Bone marrow (tissue), 2 donors: ENCODE measurements around the gene NME4.
A peak's percentile ranks its signal among the peaks of the same experiment; 100 is the strongest.
"Not testable (repeated sequence)": the region's sequence is repeated elsewhere in the genome, so short reads cannot be mapped to it uniquely, and the experiment has no call there.

ENCODE experiments used
- DNase-seq, 2 donors: peaks; one replicate each; lab custom pipeline; 2025; lab: John Stamatoyannopoulos, UW

Gene NME4

DNA sequence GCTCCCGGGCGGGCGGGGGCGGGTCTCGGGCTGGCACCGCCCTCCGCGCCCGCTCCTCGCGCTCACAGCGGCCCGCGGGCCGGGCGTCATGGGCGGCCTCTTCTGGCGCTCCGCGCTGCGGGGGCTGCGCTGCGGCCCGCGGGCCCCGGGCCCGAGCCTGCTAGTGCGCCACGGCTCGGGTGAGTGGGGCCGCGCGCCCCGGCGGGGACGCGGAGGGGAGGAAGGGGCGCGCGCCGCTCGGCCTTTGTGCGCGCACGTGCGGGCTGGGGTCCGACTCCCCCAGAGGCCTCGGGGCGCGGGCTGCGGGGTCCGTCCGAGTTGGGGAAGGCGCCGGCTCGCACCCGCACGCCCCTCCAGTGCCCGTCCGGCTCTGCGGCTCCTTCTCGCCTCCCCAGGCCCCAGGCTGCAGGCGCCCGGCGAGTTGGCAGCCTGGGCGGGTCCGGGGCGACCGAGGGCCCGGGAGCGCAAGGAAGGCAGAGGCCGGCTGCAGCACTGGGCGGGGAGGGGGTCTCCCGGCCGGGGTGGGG lies at the start of gene NME4:
Gene NME4 (plus strand): TSS at position 65 of the 527 bp plus-strand sequence. CDS start 24 bp downstream, at position 89.
- DNase-seq: no peak

DNA sequence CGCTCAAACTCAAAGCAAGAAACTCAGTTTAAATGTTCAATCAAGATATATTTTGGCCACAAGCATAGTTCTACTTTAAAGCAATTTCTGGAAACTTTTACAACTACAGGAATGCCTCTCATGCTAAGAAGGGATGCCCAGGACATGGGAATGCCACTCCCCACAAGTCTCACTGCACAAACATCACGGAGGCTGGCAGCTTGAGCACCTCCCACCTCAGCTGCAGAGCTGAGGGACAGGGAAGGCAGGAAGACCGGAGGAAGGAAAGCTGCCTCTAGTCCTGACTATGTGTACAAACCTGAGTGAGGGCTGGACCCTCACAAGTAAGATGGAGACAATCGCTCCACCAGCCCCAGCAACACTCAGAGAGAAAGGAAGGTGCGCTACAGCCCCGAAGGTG lies 49.8 kb upstream of the NME4 start:
- DNase-seq: no peak

DNA sequence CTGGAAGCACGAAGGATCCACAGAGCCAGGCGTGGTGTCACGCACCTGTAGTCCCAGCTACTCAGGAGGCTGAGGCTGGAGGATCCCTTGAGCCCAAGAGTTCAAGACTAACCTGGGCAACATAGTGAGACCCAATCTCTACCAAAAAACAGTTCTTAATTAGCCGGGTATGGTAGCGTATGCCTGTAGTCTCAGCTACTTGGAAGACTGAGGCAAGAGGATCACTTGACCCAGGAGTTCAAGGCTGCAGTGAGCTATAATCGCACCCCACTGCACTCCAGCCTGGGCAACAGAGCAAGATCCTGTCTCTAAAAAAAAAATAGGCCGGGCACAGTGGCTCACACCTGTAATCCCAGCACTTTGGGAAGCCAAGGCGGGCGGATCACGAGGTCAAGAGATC lies 48.5 kb upstream of the NME4 start:
- DNase-seq: not testable (repeated sequence)

DNA sequence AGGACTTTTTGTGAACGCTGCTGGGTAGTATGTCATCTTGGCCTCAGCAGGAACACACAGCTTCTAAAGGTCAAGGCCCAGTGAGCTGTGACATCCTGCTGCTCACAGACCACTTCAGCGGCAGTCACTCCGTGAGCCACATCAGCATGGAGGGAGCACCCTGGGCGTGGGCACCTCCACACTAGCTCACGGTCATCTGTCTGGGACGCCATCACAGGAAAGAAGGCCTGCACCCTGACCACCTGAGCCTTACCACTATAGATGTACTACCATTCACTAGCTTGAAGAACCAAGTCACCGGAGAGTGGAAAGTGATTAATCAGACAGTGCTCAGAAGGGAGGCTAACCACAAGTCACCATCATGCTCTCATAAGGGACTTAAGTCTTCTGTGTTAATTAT lies 47.8 kb upstream of the NME4 start:
- no peak for DNase-seq

DNA sequence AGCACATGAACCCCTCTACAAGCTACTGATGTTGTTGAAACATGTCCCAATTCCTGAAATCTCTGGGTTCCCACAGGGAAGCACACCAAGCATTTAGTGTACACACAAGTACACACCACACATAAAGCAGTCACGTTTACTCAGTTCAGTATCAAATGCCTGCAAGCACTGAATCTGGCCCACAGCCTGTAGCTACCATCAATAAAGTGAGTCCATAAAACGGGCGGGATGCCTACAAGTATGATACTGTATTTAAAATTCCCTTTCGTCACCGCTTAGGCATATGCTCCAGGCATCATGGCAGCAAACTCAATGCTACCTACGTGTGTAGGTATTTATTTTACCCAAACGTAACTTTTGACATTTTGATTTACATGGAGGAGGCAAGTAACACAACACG lies 46.8 kb upstream of the NME4 start:
- no peak for DNase-seq

DNA sequence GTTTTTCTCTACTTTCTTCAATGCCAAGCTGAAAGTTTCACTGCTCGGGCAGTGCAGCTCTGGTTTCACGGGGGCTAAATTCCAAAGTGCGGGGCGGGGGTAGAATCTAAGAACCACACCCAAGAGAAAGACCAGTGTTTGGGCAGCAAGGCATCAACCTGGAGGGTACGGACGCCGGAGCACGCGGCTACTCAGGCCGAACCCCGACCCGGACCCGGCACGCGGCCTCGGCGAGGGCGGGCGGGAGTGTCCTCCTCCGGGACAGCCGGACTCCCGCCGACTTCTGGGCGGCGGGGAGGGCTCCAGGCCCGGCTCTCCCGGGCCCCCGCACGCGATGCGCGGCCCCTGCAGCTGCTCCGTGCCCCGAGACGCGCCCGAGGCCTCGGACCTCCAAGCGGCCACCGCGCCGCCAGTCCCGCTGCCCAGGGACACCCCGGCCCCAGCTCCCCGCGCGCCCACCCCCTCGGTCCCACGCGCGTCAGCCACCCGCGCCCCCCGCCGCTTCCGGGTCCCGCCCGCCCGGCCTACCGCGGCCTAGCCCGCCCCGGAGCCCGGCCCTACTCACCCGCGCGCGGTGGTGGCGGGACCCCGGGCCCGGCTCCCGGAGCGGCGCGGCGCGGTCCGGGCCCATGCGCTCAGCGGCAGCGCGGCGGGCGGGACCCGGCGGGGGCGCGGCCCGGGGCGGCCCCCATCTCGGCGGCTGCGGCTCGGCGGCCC lies 45.0 kb upstream of the NME4 start:
- DNase-seq: no peak

DNA sequence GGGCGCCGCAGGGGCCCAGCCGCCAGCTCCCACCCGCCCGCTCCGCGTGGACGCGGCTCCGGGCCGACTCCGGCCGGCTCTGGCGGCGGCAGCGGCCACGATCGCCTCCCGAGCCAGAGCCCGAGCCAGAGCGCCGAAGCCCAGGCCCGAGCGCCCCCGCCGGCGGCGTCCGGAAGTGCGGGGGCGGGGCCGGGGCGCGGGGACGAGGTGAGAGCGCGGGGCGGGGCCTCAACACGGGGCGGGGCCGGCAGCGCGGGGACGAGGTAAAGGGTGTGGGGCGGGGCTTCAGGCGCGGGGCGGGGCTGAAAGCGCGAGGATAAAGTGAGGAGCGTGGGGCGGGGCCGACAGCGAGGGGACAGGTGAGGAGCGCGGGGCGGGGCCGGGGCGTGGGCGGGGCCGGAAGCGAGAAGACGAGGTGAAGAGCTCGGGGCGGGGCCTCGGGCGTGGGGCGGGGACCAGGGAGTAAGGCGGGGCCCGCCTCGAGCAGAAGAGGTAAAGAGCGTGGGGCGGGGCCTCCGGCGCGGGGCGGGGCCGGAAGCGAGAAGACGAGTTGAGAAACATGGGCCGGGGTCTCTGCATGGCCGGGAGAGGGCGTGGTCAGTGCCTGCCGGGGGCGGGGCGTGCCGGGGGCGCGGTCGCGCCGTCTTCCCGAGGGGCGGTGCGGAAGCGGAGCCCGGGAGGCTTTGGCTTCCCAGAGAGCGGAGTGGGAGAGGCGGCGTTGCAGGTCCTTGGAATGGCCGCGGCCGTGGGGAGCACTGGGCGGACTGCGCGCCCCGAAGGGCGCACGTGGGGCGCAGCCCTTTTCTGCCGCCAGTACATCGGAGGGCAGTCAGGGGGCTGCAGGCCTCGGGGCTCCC lies 44.2 kb upstream of the NME4 start, which contains the start of gene AXIN1:
Gene AXIN1 (minus strand): TSS at position 177 of the 857 bp plus-strand sequence. CDS start 5,698 bp downstream, outside the sequence.
- peak; percentile 81 to 96 for DNase-seq

DNA sequence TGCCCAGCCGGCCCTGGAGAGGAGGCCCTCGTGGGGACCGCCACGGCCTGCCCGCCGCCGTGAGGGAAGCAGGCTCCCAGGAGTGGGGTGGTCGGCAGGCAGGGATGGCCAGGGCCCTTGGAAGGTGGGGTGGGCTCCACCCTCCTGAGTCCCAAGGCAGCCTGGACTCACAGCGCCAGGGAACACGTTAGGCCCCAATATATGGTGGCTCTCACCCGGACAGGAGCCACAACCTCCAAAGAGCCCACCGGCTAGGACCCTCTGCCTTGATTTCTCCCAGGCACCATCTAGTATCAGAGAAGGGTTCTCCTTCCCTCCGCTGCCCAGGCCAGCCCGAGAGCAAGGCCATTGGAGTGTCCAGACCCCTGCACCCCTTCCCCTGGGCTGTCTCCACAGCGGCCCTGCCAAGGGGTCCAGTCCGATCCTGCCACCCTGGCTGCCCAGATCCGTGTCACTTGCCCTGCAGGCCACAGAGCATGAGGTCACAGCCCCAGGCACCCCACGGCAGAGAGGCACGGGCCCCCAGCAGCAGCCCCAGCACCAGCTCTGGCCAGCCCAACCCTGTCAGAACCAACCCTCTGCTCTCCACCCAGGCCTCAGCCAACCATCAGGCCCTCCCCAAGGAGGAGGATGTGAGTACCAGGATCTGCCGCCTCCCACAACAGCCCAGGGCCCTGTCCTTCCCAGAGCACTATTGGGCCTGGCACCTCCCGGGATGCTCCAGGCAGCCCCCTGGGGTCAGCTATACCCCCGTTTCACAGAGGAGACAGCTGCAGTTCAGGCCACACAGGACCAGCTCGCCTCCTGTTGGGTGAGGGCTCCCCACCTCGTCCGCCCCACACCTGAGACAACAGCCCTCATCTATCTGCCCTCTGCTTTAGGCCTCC lies 43.4 kb upstream of the NME4 start:
- no peak for DNase-seq

DNA sequence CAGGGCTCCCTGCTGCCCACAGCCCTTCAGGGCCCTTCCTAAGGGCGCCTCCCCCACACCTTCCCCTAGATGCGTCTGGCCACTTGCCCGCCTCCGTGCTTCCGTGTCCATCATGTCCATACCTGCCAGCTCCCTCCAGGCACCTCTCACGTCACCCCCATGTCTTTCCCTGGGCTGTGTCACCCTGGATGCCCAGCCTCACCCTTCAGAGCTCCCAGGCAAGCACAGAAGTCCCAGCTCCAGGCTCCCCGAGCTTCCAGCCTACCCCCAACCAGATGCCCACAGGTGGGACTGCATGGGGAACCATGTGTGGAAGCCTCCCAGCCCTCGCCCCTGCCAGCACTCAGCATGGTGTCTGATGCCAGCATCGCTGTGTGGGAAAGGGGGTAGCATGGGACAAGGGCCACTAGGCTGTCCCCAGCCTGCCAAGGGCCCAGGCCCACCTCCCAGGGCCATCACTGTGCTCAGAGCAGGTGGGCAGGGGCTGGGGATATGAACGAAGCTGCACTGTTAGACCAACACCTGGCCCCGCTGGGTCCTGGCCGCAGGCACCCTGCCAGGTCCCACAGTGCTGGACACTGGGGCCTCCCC lies 42.6 kb upstream of the NME4 start:
- no peak for DNase-seq

DNA sequence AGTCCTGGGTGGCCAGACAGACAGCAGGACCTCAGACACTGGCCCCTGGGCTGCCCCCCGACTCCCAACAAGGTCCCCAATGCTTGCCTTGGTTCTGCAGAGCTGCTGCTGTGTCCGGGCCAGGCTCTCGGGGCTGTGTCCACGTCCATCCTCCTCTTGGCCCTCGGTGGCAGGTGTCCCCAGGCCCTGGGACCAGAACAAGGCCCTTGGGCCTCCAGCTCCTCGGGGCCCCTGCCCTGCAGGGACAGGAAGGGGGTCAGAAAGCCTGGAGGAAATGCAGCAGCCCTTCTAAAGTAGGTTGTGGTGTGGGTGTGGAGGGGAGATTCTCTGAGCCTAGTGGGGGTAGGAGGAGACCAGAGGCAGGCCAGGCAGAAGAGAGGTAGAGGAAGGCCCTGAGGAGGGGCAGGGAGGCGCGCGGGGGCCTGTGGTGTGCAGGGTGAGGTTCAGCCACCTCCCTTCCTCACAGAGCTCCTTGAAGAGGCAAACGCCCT lies 42.0 kb upstream of the NME4 start:
- DNase-seq: no peak

DNA sequence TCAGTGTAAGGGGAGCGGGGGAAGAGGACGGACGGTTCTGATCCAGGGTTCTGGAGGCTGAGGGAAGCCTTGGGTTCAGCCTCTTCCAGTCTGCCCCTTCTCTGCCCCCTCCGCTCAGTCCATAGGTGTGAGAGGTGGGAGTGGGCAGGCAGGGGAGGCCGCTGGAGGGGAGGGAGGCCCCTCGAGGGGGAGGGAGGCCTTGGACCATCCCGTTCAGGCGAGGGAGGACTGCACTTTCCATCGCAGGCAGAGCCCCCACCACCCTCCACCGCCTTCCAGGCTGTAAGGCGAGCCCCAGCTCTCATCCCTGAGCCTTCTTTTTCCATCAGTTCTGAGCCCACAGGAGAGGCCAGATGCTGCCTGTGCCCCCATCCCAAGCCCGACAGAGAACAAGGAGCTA lies 40.3 kb upstream of the NME4 start:
- no peak for DNase-seq

DNA sequence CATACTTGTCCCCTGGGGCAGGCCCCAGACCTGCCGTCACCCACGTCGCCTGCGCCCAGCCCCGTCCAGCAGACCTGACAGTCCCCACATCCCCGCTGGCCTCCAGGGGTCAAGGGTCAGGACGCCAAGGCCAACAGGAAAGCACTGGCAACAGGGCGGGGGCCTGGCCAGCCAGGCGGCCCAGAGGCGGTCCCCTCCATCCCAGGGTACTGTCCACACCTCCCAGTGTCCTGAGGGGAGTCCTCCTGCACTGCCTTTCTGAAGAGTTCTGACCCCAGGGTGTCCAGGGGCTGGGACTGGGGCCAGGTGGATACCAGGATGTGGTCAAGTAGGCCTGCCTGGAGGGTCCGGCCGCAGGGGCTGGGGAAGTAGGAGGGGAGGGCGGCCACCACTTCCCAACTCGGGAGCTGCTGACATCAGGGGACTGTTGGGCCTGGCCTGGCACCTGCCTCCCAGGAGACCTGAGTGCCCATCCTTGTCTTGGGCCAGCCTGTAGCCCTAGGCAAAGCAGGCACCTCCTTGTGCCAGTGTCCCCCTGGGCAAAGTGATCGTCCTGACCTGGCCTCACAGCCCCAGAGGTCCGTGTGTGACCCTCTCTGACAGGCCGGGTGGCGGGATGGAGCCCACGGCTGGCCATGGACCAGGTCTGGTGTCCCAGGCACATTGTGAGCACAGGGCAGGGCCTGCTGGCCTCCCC lies 37.8 kb upstream of the NME4 start:
- DNase-seq: no peak

DNA sequence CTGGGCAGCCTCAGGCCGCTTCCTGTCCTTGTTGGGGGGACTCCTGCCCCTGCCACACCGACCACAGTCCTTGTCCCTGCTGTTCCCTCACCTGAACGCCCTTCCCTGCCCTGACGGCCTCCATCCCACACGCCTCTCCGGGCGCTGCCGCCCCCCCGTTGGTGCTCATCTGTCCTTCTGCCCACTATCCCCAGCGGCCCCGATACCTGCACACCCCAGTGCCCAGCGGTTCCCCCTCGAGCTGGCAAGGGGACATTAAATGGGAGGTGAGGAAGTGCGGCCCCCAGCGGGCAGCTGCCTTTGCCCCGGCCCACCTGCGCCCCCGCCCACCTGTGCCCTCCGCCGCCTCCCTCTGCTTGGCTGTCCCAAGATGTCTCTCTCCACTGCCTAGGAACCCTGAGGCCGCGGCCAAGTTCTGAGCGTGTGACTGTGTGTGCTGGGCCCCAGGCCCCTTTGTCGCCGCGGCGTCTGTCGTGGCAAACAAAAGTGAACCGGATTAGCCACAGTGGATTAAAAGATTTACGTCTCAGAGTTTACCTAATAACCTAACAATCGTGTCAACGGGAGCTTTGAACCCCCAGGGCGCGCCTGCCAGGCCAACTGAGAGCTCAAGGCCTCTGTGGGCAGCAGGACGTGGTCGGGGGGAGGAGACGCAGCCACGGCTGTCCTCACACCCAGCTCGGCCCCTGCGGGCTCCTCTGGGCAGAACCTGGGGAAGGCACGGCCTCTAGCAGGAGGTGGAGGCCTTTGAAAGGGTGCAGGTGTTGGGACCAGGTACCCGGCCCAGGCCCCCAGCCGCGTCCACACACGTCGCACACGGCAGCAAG lies 36.9 kb upstream of the NME4 start:
- DNase-seq: no peak

DNA sequence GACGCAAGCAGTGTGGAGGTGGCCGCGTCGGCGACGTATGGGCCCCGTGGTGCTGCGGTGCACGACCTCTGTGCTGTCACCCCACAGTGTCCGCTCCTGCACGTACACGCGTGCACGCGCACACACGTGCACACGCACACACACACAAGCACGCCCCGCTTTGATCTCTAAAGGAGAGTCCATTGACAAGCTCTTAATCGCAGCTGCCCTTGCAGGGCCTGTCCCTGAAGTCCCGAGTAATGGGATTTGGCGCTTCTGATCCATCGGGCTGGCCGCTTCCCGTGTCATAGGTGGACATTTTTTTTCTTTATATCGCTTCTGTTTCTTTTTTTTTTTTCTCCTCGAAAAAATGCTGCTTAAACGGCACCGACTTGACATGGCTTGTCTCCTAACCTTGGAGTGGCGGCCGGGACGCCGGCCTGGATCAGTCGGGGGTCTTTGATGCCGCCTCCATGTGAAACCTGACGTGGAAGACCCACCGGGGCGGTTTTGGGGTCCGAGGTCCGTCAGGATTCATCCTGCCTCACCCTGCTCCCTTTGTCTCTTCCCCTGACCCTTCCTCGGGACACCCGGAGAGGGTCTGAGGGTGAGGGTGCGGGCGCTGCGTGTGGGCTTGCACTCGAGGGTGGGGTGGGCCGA lies 36.2 kb upstream of the NME4 start:
- DNase-seq: no peak

DNA sequence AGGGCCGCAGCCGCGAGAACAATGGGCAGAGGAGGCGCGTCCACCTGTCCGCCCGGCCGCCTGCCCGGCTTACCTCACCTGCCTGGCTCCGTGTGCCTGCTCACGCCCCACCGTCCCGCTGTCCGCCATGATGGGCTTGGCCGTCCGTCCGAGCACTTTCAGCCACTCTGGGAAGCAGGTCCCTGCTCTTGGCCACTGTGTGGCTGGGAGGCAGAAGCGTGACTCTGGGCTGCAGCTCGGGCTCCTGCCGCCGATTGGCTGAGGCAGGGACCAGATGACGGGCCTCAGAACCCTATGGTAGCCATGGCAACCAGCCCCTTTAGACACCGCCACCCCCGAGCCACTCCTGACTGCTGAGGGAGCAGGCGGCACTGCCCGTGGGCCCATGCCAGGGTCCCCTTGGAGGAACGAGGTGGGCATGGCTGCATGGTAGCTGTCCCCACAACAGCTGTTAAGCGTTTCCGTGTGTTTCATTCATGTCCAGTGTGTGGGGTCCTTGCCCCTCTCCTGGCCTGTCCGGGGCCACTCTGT lies 35.6 kb upstream of the NME4 start:
- no peak for DNase-seq

DNA sequence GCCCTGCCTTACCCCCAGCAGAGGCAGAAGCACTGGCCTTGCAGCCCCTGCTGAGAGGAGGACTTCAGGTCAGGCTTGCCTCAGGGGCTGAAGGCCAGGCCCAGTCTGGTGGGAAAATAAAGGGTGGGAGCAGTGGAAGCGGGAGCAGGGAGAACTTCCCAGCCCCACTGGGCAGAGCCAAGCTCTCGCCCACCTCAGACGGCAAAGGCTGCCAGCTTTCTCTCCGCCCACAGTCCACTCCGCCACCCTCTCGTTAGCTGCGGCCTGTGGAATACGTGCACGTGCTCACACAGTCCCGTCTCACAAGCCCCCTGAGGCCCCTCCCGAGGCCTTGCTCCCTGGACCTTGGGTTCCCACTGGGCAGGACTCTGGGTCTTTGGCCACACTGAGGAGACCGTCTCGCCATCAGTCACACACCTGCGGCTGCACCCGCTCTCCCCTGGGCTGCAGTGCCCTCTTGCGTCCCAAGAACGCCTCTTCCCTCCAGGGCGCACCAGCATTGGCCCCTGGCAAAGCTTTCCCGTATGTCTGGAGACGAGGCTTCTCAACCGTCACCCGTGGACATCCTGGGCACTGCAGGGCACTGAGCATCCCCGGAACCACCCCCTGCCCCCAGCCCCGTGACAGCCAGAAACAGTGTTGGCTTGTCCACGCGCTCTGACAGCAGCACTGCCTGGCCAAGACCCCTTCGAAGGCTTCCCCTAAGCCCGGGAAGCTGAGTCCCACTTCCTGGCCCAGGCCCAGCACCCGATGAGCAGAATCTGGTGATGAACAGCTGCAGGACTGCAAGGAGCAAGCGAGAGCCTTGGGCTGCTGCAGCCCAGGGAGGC lies 34.9 kb upstream of the NME4 start:
- peak in 1 of 2 donors; percentile 57 for DNase-seq

DNA sequence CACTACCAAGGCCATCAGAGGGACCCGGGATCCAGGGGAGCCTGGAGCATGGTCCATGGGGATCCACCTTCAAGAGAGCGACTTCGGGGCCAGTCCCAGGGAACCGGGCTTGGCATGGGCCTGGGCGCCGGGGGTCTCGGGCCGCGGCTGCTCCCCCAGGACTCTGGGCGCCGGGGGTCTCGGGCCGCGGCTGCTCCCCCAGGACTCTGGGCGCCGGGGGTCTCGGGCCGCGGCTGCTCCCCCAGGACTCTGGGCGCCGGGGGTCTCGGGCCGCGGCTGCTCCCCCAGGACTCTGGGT lies 34.3 kb upstream of the NME4 start:
- DNase-seq: not testable (repeated sequence)

DNA sequence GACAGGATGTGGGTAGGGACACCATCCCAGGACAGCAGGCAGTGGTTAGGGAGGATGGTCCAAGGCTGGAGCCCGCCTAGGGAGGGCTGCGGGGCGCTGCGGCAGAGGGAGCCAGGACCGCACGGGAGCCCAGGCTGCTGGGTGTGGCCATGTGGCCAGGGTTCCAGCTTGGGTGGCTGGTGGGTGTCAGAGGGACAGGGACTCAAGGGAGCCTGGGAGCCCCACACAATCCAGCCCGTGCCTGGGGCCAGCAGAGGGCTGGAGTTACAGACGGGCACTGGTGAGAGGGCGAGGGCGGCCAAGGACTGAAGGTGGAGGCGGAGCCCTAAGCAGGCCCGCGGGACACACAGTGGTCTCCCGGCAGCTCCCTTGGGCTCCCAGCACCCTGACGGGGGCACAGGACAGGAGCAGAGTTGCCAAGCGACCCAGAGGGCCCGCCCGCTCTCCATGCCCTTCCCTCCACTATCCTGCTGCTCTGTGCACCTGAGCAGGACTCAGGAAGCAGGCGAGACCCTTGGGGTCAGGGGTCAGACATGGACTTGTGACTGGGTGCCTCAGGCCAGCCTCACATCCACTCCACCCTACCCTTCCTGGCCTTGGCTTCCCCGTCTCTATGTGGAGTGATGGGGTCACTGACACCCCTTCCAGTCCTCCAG lies 33.8 kb upstream of the NME4 start:
- no peak for DNase-seq
